OCI-LY3 (cell line): ENCODE measurements around the gene PCSK2.

Source experiments
- H2AFZ ChIP-seq: fragments of 200-600, 300-600 bp; shearing (Covaris generic); 2 replicates; pipeline ENCODE4 v1.6.0; 2014; ENCODE audit warnings: antibody characterized with exemption, low read depth, low read length
- H3K27ac ChIP-seq: fragments of 200-600, 300-600 bp; sonication (generic); 2 replicates; pipeline ENCODE4 v1.5.1; 2014; ENCODE audit warnings: mild to moderate bottlenecking, low read length, moderate library complexity, mixed read lengths
- H3K27me3 ChIP-seq: fragments of 200-600, 300-600 bp; sonication (generic); 2 replicates; pipeline ENCODE4 v1.6.1; 2014; ENCODE audit warnings: low read depth, low read length, mixed read lengths
- H3K36me3 ChIP-seq: fragments of 200-600, 300-600 bp; sonication (generic); replicated peaks from 2 replicates; pipeline ENCODE3; 2014; ENCODE audit warnings: low read depth, low read length, mixed read lengths
- H3K4me1 ChIP-seq: fragments of 300-600, 200-600 bp; sonication (generic); 2 replicates; pipeline ENCODE4 v1.6.1; 2014; ENCODE audit warnings: low read length, mixed read lengths
- H3K4me2 ChIP-seq: fragments of 200-600, 300-600 bp; sonication (generic); 2 replicates; pipeline ENCODE4 v1.6.1; 2014; ENCODE audit warnings: low read length, mixed read lengths
- H3K4me3 ChIP-seq: fragments of 300-600, 200-600 bp; sonication (generic); 2 replicates; pipeline ENCODE4 v1.5.1; 2014; ENCODE audit warnings: antibody characterized with exemption, mild to moderate bottlenecking, low read length, moderate library complexity
- H3K79me2 ChIP-seq: fragments of 300-600, 200-600 bp; shearing (Covaris generic); 2 replicates; pipeline ENCODE4 v1.6.1; 2014; ENCODE audit warnings: mild to moderate bottlenecking, low read length, mixed read lengths
- H3K9ac ChIP-seq: fragments of 300-600, 200-600 bp; shearing (Covaris generic); 2 replicates; pipeline ENCODE4 v1.6.0; 2014; ENCODE audit warnings: mild to moderate bottlenecking, low read length, moderate library complexity
- H3K9me3 ChIP-seq: fragments of 200-600, 300-600 bp; shearing (Covaris generic); 2 replicates; pipeline ENCODE4 v1.6.1; 2014; ENCODE audit warnings: low read length, mixed read lengths; ENCODE audit not compliant: insufficient read depth
- H4K20me1 ChIP-seq: fragments of 200-600, 300-600 bp; sonication (generic); 2 replicates; pipeline ENCODE4 v1.6.1; 2016; ENCODE audit warnings: low read length, mixed read lengths; ENCODE audit not compliant: insufficient read depth
- CTCF ChIP-seq: fragments of 200-600, 300-600 bp; sonication (generic); IDR thresholded peaks from 2 replicates; pipeline ENCODE4 v1.5.1; 2014; ENCODE audit warnings: antibody characterized with exemption, low read length, low read depth
- EZH2phosphoT487 ChIP-seq: fragments of 200-600 bp; shearing (Covaris generic); IDR thresholded peaks from 2 replicates; pipeline ENCODE4 v1.6.1; 2018; ENCODE audit warnings: antibody characterized with exemption, mixed run types, low read depth

The PCSK2 gene

GRCh38 chr20:17430125-17430950 lies 203.5 kb downstream of the PCSK2 start:
- no peak for TF ChIP-seq EZH2phosphoT487
- TF ChIP-seq CTCF = no peak
- no peaks in the 10 kb centered on the region for H3K36me3 ChIP-seq
- no peak overlapping the region for H2AFZ ChIP-seq
- peaks cover 5% of the 10 kb centered on the region; the same call in 1 of the 2 replicates for H3K4me1 ChIP-seq
- no peak overlapping the region for H3K4me3 ChIP-seq
- no peaks in the 10 kb centered on the region for H3K79me2 ChIP-seq
- H3K9me3 ChIP-seq = no peaks in the 10 kb centered on the region
- H4K20me1 ChIP-seq = no peaks in the 10 kb centered on the region
- H3K4me2 ChIP-seq = no peak overlapping the region
- no peak overlapping the region for H3K9ac ChIP-seq
- no peak overlapping the region for H3K27ac ChIP-seq
- peaks cover 36% of the 10 kb centered on the region for H3K27me3 ChIP-seq

GRCh38 chr20:17431621-17432364 lies 205.0 kb downstream of the PCSK2 start:
- peaks cover 39% of the 10 kb centered on the region for H3K27me3 ChIP-seq
- H3K4me2 ChIP-seq = no peak overlapping the region
- no peak for TF ChIP-seq EZH2phosphoT487
- peak; percentile 99 for TF ChIP-seq CTCF
- no peaks in the 10 kb centered on the region for H3K79me2 ChIP-seq
- no peak overlapping the region for H3K4me3 ChIP-seq
- no peak overlapping the region for H2AFZ ChIP-seq
- no peaks in the 10 kb centered on the region for H3K36me3 ChIP-seq
- no peaks in the 10 kb centered on the region for H3K4me1 ChIP-seq
- no peaks in the 10 kb centered on the region for H4K20me1 ChIP-seq
- H3K27ac ChIP-seq = no peak overlapping the region
- no peaks in the 10 kb centered on the region for H3K9me3 ChIP-seq
- H3K9ac ChIP-seq = no peak overlapping the region

GRCh38 chr20:17436664-17437063 lies 209.8 kb downstream of the PCSK2 start:
- TF ChIP-seq EZH2phosphoT487 (no peak), CTCF (no peak)
- H3K4me2 ChIP-seq = no peak overlapping the region
- H3K36me3 ChIP-seq = no peaks in the 10 kb centered on the region
- no peak overlapping the region for H3K9ac ChIP-seq
- no peaks in the 10 kb centered on the region for H3K79me2 ChIP-seq
- no peak overlapping the region for H2AFZ ChIP-seq
- H4K20me1 ChIP-seq = no peaks in the 10 kb centered on the region
- H3K27ac ChIP-seq = no peak overlapping the region
- H3K4me3 ChIP-seq = no peak overlapping the region
- peaks cover 44% of the 10 kb centered on the region for H3K27me3 ChIP-seq
- H3K4me1 ChIP-seq = no peaks in the 10 kb centered on the region
- no peaks in the 10 kb centered on the region for H3K9me3 ChIP-seq

- Histone ChIP-seq H3K4me1 (no peaks in the 10 kb centered on the region), H3K4me3 (no peak overlapping the region), H3K4me2 (no peak overlapping the region), H3K79me2 (no peaks in the 10 kb centered on the region), H3K9ac (no peak overlapping the region), H3K27me3 (peaks cover 48% of the 10 kb centered on the region), H4K20me1 (no peaks in the 10 kb centered on the region), H2AFZ (no peak overlapping the region), H3K27ac (no peak overlapping the region), H3K9me3 (no peaks in the 10 kb centered on the region), H3K36me3 (no peaks in the 10 kb centered on the region)
- TF ChIP-seq EZH2phosphoT487 (no peak), CTCF (no peak)
Observed at GRCh38 chr20:17437251-17437650, 210.4 kb downstream of the PCSK2 start.
